AG09309 (cell line): ENCODE measurements around the gene OXSR1.
"Not testable (repeated sequence)": the region's sequence is repeated elsewhere in the genome, so short reads cannot be mapped to it uniquely, and the experiment has no call there.

Experiments
- DNase-seq: peaks from one replicate; pipeline ENCODE4 v3.0.0-alpha.2; 2010; ENCODE audit warnings: low read depth
- H3K4me3 ChIP-seq: 2 replicates; pipeline ENCODE4 v1.5.1; 2011; ENCODE audit warnings: mild to moderate bottlenecking, low read depth, low read length, moderate library complexity; ENCODE audit not compliant: control insufficient read depth
- CTCF ChIP-seq: IDR thresholded peaks from 2 replicates; pipeline ENCODE4 v1.5.1; 2011; ENCODE audit warnings: mild to moderate bottlenecking, low read depth, low read length, inconsistent platforms; ENCODE audit not compliant: insufficient read depth, control insufficient read depth; ENCODE audit errors: missing control alignments

The OXSR1 gene

DNA sequence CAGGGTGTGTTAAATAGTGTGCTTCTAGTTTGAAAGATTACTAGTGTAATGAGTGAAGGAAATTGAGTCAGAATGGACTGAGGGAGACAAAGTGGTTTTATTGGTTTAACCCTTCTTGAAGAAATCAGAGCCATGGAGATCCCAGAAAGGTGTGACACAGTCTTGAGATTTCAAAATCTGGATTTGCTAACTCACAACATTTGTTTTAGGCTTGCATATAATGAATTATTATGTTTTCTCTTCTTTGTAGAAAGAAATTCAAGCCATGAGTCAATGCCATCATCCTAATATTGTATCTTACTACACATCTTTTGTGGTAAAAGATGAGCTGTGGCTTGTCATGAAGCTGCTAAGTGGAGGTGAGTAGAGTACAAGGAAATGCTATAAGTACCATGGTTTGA, 25.1 kb downstream of the OXSR1 start:
- TF ChIP-seq CTCF, result no peak
- H3K4me3 ChIP-seq, result no peak overlapping the region
- DNase-seq, result no peak

DNA sequence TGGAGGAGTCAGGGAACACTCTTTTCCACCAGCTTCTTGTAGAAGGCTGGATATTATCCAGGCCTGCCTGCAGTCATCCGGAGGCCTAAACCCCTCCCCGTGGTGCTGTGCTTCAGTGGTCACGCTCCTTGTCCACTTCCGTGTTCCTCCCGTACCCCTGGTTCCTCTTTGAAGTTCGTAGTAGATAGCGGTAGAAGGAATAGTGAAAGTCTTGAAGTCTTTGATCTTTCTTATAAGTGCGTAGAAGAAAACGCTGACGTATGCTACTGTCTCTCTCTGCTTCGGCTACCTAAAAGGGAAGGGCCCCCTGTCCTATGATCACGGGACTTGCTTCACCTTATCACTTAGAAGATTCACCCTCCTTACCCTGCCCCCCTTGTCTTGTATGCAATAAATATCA, 37.6 kb downstream of the OXSR1 start:
- not testable (repeated sequence) for H3K4me3 ChIP-seq, DNase-seq

- no peak for DNase-seq
Measured at GRCh38 chr3:38203690-38204089, 38.4 kb downstream of the OXSR1 start.

DNA sequence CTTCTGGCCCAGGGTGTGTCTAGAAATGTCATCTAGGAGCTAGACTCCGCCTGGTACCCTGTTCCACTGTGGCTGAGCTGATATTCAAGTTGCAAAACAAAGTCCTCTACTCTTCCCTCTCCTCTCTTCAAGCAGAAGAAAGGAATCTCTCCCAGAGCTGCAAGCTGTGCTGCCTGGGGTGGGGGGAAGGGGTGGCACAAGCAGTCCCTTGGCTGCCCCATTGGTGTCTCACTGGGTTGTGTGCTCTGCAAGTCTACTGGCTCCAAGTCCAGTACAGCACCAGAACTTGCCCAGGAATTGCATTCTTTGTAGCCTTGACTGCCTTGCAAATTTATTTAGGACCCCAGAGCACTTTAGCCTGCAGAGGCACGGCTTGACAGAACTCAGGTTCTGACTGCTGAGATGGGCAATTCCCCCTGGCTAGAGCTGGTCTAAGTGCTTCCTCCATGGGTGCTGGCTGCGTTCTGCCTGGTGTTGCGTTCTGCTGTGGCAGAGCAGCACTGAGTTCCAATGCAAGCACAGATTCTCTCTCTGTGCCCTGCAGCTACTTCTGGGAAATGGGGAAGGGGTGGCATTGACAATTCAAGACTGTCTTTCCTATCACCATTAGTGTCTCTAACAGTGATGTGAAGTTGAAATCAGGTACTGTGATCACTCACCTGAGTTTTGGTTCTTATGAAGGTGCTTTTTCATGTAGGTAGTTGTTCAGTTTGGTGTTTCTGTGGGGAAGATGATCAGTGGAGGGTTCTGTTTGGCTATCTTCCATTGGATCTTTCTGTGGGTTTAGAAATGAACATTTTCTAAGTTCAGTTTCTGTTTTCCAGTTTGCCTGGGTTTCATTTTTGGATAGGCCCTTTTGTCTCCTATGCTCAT, 39.5 kb downstream of the OXSR1 start:
- no peak for DNase-seq
- no peak overlapping the region for H3K4me3 ChIP-seq
- TF ChIP-seq CTCF, result no peak

More at GRCh38 chr3:38203690-38204089, 38.4 kb downstream of the OXSR1 start:
- no peak for TF ChIP-seq CTCF
- no peak overlapping the region for H3K4me3 ChIP-seq

- TF ChIP-seq CTCF, result no peak
Measured at GRCh38 chr3:38205472-38205805, 40.1 kb downstream of the OXSR1 start.

GRCh38 chr3:38207254-38208003, 42.1 kb downstream of the OXSR1 start:
- H3K4me3 ChIP-seq, result no peak overlapping the region
- no peak for DNase-seq
- TF ChIP-seq CTCF, result no peak

More at GRCh38 chr3:38205472-38205805, 40.1 kb downstream of the OXSR1 start:
- DNase-seq, result no peak
- no peak overlapping the region for H3K4me3 ChIP-seq

GRCh38 chr3:38210141-38210757, 44.9 kb downstream of the OXSR1 start:
- no peak for TF ChIP-seq CTCF
- H3K4me3 ChIP-seq, result no peak overlapping the region
- no peak for DNase-seq
